ENCODE data around the gene ENOX1.

- TF ChIP-seq CTCF (optimal IDR thresholded peaks at IDR 0.05 in 1 of 3, IDR thresholded peaks at IDR 0.05 in 1 of 3, conservative IDR thresholded peaks at IDR 0.05 in 1 of 3; ENCODE audit: extremely low read depth in 1 of 3, insufficient read depth in 2 of 3, low read length in 3 of 3): no peak
- TF ChIP-seq EZH2 (IDR thresholded peaks at IDR 0.05; ENCODE audit: low read length): no peak
These were observed 362.4 kb downstream of the ENOX1 start for GRCh38 chr13:43424412-43424811.

Data from keratinocyte (primary cell).